ENCODE measurements around the gene KLC1. TPM values are rescaled to one million over a fixed set of nuclear protein-coding genes. Genes with fewer than 3 reads are reported as not detected.
A peak's percentile ranks its signal among the peaks of the same experiment; 100 is the strongest.

Gene KLC1
- total RNA-seq, 1 experiment from 2014 or later: 123 TPM

DNA sequence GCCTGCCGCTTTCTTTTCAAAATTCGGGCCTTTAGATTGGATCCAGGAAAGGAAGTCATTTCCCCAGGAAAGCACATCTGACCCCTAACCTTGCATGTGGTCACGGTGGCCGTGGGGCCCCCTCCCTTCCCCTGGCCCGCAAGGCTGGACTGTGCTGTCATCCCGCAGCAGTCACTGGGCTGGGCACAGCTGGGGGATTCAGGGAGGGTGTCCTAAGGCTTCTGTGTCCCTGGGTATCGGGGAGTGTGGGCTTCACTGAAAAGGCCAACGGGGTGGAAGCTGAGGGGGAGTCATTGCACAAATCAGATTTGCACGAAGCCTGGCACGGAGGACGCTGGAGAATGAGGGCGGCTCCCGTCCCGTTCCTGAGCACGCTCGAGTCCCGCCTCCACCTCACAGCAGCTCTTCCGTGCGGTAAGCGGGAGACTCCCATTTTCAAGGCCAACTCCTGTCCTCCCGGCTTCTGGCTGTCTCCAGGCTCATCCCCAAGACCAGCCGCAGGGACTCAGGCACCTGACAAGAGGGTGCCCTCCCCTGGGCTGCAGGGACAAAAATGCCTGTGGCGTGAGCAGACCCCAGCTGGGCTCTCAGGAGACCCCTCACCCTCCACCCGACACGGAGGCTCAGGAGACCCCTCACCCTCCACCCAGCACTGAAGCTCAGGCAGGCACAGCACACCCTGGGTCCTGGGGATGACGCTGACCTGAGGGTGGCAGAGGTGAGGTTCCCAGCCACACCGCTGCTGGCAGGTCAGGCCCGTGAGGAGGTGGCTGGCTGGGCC, 76.7 kb downstream of the KLC1 start:
- no peak overlapping the region for H3K4me3 ChIP-seq (ENCODE audit: insufficient read depth, low read depth, low read length)
- DNase-seq: no peak
- peaks cover 21% of the 10 kb centered on the region for H3K36me3 ChIP-seq (replicated peaks; ENCODE audit: control insufficient read depth, insufficient read depth, low read length)
- no peaks in the 10 kb centered on the region for H3K27me3 ChIP-seq (ENCODE audit: control insufficient read depth, insufficient read depth, low read length)

DNA sequence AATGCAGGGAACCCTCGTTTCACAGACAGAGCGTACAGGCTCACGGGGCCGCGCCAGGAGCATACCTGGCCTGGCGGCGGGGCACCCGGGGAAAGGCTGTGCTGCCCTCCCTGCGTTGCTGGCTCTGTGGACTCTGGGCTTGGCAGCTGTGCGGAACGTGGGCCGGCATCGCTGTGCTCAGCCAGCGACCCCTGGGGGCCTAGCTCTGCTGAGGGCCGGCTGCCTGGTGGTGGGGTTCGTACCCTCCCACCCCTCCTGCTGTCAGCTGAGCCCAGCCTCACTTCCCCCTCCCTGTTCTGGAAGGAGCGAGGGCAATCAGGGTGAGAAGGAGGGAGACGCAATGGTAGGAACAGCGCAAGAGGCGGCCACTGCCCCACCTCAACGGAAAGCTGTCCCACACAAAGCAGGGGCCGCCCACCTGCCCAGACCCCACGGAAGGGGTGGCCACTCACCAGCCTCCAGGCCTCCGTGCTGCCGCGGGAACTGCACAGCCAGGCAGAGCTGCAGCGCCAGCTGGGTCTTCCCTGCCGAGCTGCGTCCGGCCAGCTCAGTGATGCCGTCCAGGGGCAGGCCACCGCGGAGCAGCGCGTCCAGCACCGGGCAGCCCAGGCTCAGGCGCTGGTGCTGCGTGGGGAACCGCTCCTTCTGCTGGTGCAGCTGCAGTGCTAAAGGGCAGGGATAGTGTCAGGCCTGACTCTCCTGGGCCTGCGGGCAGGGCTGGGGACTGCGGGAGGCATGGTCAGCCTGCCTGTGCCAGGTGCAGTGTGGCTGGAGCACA, 77.7 kb downstream of the KLC1 start:
- H3K27me3 ChIP-seq (ENCODE audit: control insufficient read depth, insufficient read depth, low read length): no peaks in the 10 kb centered on the region
- H3K36me3 ChIP-seq (replicated peaks; ENCODE audit: control insufficient read depth, insufficient read depth, low read length): peaks cover 22% of the 10 kb centered on the region
- H3K4me3 ChIP-seq (ENCODE audit: insufficient read depth, low read depth, low read length): no peak overlapping the region
- no peak for DNase-seq

DNA sequence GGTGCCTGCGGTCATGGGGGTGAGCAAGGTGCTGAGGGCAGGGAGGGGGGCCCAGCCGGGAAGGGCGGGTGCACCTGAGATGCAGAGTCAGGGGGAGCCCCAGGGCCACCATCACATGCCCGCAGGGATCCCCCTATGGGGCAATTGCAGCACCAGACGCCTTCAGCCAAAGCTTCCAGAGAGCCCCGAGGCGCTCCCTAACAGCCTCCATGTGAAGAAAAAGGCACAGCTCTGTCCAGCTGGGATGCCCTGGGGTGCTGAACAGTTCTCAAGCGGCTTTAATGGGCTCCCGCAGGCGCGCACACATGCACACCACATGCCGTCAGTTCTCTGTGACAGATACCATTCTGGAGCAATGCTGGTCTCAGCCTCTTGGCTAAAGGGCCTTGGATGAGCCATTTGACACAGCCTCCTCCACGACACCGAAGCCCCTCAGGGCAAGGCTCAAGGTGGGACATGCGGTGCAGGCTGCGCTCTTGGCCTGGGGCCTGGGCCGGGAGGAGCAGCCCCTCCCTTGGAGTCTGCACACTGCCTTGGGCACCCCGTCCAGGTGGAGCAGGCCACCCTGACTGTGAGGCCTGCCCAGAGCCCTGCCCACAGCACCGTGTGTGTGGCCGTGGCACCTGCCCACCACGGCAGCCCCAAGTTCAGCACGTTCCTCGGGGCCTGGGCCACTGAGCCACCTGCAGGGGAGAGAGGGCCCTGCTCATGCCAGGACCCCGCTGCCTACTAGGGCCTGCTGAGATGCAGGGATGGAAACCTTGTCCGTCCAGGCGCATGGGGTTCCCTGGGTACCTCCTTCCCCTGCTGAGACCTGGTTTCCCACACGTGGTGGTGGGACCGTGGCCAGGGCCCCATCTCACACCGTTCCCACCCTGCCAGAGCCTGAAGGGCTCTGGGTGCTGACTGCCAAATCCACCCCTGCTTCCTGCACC, 78.6 kb downstream of the KLC1 start:
- Histone ChIP-seq H3K36me3 (replicated peaks; ENCODE audit: control insufficient read depth, insufficient read depth, low read length) (peaks cover 21% of the 10 kb centered on the region), H3K4me3 (ENCODE audit: insufficient read depth, low read depth, low read length) (no peak overlapping the region), H3K27me3 (ENCODE audit: control insufficient read depth, insufficient read depth, low read length) (no peaks in the 10 kb centered on the region)
- DNase-seq: no peak

GRCh38 chr14:103708750-103709187, 79.8 kb downstream of the KLC1 start:
- DNase-seq: no peak
- no peak overlapping the region for H3K4me3 ChIP-seq (ENCODE audit: insufficient read depth, low read depth, low read length)
- no peaks in the 10 kb centered on the region for H3K27me3 ChIP-seq (ENCODE audit: control insufficient read depth, insufficient read depth, low read length)
- H3K36me3 ChIP-seq (replicated peaks; ENCODE audit: control insufficient read depth, insufficient read depth, low read length): peaks cover 20% of the 10 kb centered on the region

GRCh38 chr14:103709814-103710213, 80.8 kb downstream of the KLC1 start:
- Histone ChIP-seq H3K36me3 (replicated peaks; ENCODE audit: control insufficient read depth, insufficient read depth, low read length) (peaks cover 18% of the 10 kb centered on the region), H3K27me3 (ENCODE audit: control insufficient read depth, insufficient read depth, low read length) (no peaks in the 10 kb centered on the region), H3K4me3 (ENCODE audit: insufficient read depth, low read depth, low read length) (no peak overlapping the region)
- DNase-seq: no peak

DNA sequence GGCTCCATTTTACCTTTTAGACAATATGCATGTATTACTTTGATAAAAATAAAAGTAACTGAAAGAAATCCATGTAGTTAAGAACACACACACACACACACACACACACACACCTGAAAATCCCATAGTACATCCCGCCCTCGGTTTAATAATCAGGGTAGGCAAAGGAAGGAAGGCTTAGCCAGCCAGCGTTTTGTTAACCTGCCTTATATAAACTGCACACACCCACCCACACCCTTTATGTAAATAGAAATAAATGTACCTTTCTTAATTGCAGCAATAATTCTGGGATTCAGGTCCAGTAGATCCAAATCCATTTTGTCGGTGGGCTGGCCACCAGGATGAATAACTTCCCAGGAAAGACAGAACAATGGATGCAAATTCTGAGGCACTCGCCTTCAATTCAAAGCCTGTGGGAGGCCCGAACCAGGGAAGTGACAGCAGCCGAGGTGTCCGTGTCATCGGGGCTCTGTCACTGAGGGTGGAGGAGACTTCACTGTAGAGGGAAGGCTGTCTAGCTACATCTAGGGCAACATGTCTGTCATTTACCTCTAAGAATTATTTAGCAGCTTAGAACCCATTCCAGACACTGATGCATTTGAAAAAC, 81.9 kb downstream of the KLC1 start:
- peak; percentile 69 for DNase-seq

GRCh38 chr14:103711516-103712431, 82.8 kb downstream of the KLC1 start:
- Histone ChIP-seq H3K4me3 (ENCODE audit: insufficient read depth, low read depth, low read length) (no peak overlapping the region), H3K36me3 (replicated peaks; ENCODE audit: control insufficient read depth, insufficient read depth, low read length) (peaks cover 13% of the 10 kb centered on the region), H3K27me3 (ENCODE audit: control insufficient read depth, insufficient read depth, low read length) (no peaks in the 10 kb centered on the region; the same call in 1 of the 2 replicates)
- no peak for DNase-seq

More for the DNA sequence above, 81.9 kb downstream of the KLC1 start:
- no peaks in the 10 kb centered on the region for H3K27me3 ChIP-seq (ENCODE audit: control insufficient read depth, insufficient read depth, low read length)
- peaks cover 15% of the 10 kb centered on the region for H3K36me3 ChIP-seq (replicated peaks; ENCODE audit: control insufficient read depth, insufficient read depth, low read length)
- H3K4me3 ChIP-seq (ENCODE audit: insufficient read depth, low read depth, low read length): no peak overlapping the region

GRCh38 chr14:103712633-103713247, 83.7 kb downstream of the KLC1 start:
- Histone ChIP-seq H3K4me3 (ENCODE audit: insufficient read depth, low read depth, low read length) (no peak overlapping the region), H3K36me3 (replicated peaks; ENCODE audit: control insufficient read depth, insufficient read depth, low read length) (peaks cover 13% of the 10 kb centered on the region), H3K27me3 (ENCODE audit: control insufficient read depth, insufficient read depth, low read length) (no peaks in the 10 kb centered on the region; the same call in 1 of the 2 replicates)
- no peak for DNase-seq

DNA sequence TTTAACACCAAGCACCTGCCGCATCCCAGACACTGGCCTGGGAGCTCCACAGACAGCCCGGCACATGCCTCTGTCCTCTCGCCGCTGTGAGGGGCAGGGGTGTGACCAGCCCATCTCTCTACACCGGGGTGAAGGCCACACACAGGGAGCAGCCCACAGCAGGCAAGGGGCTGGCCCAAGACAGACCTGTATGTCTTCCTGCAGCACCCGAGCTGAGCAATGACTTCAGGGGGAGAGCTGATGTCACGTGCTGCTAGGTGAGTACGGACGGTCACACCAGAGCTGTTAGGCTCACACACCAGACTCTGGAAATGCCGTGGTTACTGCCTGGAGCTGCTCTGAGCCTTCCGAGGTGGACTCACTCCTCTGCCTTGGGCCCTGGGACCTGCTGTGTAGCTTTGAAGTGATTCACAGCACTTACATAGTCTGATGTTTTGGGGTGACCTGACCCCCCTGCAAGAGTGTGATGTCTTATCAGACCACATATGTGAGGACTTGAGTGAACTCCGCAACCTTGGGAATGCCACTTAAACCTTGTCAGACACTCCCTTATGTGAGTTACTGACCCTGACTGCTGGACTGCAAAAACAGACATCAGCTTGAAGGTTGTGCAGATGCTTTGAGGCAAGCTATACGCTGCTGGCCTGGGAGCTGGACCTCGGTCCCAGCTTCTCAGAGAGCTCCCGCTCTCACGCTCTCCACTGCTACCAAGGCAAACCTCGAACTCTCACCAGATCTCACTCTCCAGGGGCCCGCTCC, 84.5 kb downstream of the KLC1 start:
- no peak overlapping the region for H3K4me3 ChIP-seq (ENCODE audit: insufficient read depth, low read depth, low read length)
- DNase-seq: no peak
- peaks cover 11% of the 10 kb centered on the region for H3K36me3 ChIP-seq (replicated peaks; ENCODE audit: control insufficient read depth, insufficient read depth, low read length)
- no peaks in the 10 kb centered on the region; the same call in 1 of the 2 replicates for H3K27me3 ChIP-seq (ENCODE audit: control insufficient read depth, insufficient read depth, low read length)

GRCh38 chr14:103714063-103714724, 85.2 kb downstream of the KLC1 start:
- peaks cover 7% of the 10 kb centered on the region for H3K36me3 ChIP-seq (replicated peaks; ENCODE audit: control insufficient read depth, insufficient read depth, low read length)
- DNase-seq: no peak
- H3K27me3 ChIP-seq (ENCODE audit: control insufficient read depth, insufficient read depth, low read length): no peaks in the 10 kb centered on the region; the same call in 1 of the 2 replicates
- H3K4me3 ChIP-seq (ENCODE audit: insufficient read depth, low read depth, low read length): peak overlapping the region; percentile 76

DNA sequence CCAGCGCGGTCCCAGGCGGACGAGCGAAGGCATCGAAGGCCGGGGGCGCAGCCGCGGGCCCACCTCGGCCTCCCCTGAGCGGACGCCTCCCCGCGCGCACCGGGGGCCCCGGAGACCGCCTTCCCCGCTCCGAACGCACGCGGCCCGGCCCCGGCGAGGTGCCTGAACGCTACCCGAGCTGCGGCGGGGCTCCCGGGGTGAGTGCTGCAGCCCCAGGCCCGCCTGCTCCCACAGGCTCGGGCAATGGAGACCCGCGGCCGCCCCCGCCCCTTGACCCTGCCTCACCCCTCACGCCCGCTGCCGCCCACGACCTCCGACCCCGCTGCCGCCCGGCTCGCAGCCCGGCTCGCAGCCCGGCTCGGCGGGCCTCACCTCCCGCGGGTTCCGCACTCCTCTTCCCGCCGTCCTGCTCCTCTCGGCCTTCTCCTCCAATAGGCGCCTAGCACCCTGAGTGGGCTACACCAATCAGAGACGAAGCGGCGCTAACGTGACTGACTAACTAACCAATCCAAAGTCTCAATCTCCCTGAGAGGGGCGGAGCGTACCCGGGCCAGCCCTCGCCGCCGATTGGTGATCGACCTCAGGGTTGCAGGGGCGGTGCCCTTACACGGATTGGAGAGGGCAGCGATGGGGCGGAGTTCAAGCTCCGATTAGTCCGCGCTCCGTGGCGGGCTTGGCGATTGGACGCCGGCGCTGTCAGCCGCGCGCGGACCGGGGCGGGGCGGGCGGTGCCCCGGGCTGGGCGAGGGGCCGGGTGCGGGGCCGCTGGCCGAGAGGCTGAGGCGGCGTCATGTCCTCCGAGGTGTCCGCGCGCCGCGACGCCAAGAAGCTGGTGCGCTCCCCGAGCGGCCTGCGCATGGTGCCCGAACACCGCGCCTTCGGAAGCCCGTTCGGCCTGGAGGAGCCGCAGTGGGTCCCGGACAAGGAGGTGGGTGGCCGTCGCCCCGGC, 86.3 kb downstream of the KLC1 start, which contains the start of the genes XRCC3 and ZFYVE21:
Gene XRCC3, minus strand, starts transcription at position 400 of the 949 bp plus-strand sequence. CDS start 4,364 bp downstream, outside the sequence.
Gene ZFYVE21, plus strand, starts transcription at position 759 of the 949 bp plus-strand sequence. Its CDS starts 32 bp downstream, at position 791.
- Histone ChIP-seq H3K27me3 (ENCODE audit: control insufficient read depth, insufficient read depth, low read length) (no peaks in the 10 kb centered on the region; the same call in 1 of the 2 replicates), H3K4me3 (ENCODE audit: insufficient read depth, low read depth, low read length) (peak within 1 kb of the TSS; percentile 78), H3K36me3 (replicated peaks; ENCODE audit: control insufficient read depth, insufficient read depth, low read length) (peaks cover 5% of the 10 kb centered on the region)
- peak; percentile 100 for DNase-seq

Measured in H7 (cell line).